ENCODE results near the gene CA12. TPM values are rescaled to one million over a fixed set of nuclear protein-coding genes. Genes with fewer than 3 reads are reported as not detected.

The CA12 gene
- polyA plus RNA-seq, 1 experiment: 61.4 TPM

DNA sequence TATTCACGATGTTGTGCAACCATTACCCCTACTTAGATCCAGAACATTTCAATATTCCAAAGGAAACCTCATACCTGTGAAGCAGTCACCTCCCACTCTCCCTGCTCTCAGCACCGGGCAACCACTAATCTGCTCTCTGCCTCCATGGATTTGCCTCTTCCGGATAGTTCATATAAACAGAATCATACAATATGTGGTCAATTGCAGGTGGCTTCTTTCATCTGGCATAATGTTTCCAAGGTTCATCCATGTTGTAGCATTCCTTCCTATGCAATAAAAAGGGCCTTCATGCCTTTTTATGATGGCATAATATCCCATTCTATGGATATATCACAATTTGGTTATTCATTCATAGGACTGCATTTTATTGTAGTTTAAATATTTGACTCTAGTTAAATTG lies 23.9 kb downstream of the CA12 start:
- Histone ChIP-seq H3K4me3 (ENCODE audit: low read depth, low read length) (no peak overlapping the region), H3K27ac (ENCODE audit: low read depth, low read length) (no peak overlapping the region), H3K9me3 (ENCODE audit: control insufficient read depth, insufficient read depth, low read length) (no peaks in the 10 kb centered on the region), H3K27me3 (ENCODE audit: control insufficient read depth, insufficient read depth, low read length) (no peaks in the 10 kb centered on the region)
- ChIA-PET CTCF (no interaction called here), POLR2A (no interaction called here)
- TF ChIP-seq, protein P1, sequence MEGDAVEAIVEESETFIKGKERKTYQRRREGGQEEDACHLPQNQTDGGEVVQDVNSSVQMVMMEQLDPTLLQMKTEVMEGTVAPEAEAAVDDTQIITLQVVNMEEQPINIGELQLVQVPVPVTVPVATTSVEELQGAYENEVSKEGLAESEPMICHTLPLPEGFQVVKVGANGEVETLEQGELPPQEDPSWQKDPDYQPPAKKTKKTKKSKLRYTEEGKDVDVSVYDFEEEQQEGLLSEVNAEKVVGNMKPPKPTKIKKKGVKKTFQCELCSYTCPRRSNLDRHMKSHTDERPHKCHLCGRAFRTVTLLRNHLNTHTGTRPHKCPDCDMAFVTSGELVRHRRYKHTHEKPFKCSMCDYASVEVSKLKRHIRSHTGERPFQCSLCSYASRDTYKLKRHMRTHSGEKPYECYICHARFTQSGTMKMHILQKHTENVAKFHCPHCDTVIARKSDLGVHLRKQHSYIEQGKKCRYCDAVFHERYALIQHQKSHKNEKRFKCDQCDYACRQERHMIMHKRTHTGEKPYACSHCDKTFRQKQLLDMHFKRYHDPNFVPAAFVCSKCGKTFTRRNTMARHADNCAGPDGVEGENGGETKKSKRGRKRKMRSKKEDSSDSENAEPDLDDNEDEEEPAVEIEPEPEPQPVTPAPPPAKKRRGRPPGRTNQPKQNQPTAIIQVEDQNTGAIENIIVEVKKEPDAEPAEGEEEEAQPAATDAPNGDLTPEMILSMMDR (IDR thresholded peaks at IDR 0.05; ENCODE audit: low read depth, low read length): no peak
- no peak for DNase-seq (ENCODE audit: low read depth, low spot score)

DNA sequence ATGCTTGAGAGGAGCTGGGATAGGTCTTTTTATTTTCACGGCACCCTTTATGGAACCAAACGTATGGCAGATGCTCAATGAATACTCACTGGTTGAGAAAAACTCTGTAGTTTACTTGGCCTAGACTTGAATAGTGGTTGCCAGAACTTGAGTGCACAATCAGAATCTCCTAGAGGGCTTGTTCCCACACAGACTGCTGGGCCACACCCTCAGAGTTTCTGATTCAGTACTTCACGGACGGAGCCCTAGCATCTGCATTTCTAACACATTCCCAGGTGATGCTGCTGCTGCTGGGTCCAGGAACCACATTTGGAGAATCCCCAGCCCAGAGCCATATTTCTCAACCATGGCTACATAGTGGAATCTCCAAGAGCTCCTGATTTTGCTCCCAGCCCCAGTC lies 24.6 kb downstream of the CA12 start:
- ChIA-PET CTCF (no interaction called here), POLR2A (no interaction called here)

DNA sequence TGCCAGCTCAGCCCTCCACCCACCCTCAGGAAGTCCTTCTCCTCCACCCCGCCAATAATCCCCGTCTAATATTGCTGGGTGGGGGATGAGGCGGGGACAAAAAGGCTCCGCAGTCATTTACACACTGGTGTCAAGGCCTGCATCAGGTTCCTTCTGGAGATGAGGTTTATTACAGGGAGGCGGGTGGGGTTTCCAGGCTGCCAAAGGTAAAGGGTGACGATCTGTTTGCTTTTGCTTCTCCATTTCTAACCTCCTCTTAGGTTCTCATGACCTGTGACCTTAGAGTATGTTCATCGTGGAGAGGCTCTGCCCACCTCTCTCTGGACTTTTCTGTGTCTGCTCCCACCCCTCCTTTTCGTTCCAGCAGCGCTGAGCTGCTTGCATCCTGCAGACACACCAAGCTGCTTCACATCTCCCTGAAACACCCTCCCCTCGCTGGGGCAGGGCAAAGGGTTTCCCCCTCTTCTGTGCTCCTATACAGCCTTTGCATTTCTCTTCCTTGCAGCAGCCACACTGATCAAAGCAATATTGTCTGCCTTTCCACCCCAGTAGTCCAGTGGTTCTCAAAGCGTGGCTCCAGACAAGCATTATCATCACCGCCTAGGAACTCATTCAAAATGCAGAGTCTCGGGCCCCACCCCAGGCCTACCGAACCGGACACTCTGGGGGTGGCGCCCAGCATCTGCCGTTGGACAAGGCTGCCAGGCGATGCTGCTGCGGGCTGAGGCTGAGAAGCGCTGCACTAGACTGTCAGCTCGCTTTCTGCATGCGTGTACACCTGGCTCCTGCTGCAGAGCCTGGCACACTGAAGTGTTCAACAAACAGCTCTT lies 26.6 kb downstream of the CA12 start:
- TF ChIP-seq, protein P1 (IDR thresholded peaks at IDR 0.05; ENCODE audit: low read depth, low read length): no peak
- POLR2A ChIA-PET: interaction anchor here (0.6 kb wide), 1 partner anchor 302 kb away, joined by 6 read pairs; no protein-coding TSS in a partner anchor

More for the DNA sequence above, 24.6 kb downstream of the CA12 start:
- H3K4me3 ChIP-seq (ENCODE audit: low read depth, low read length): no peak overlapping the region
- no peaks in the 10 kb centered on the region for H3K27me3 ChIP-seq (ENCODE audit: control insufficient read depth, insufficient read depth, low read length)
- no peaks in the 10 kb centered on the region for H3K9me3 ChIP-seq (ENCODE audit: control insufficient read depth, insufficient read depth, low read length)
- H3K27ac ChIP-seq (ENCODE audit: low read depth, low read length): no peak overlapping the region
- no peak for DNase-seq (ENCODE audit: low read depth, low spot score)
- TF ChIP-seq, protein P1 (IDR thresholded peaks at IDR 0.05; ENCODE audit: low read depth, low read length): no peak

DNA sequence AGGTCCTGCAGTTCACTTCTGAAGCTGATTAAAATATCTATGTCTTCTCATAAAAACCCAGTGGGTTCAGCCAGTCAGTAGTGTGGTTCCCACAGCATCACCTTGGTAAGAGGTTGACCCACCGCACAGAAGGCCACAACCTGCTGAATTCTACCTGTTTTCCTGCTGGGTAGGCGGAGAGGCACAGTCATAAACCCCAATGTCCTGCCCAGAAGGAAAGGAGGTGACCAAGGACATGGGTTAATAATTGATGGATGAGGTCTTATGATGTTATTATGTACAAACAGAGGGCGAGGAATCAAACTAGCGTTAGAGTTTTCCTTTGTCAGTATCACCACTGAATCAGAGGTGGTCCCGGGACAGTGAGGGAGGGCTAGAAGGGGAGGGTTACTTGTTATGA lies 27.8 kb downstream of the CA12 start:
- DNase-seq (ENCODE audit: low read depth, low spot score): no peak
- ChIA-PET CTCF (no interaction called here), POLR2A (no interaction called here)
- Histone ChIP-seq H3K4me3 (ENCODE audit: low read depth, low read length) (no peak overlapping the region), H3K27me3 (ENCODE audit: control insufficient read depth, insufficient read depth, low read length) (no peaks in the 10 kb centered on the region), H3K27ac (ENCODE audit: low read depth, low read length) (no peak overlapping the region), H3K9me3 (ENCODE audit: control insufficient read depth, insufficient read depth, low read length) (no peaks in the 10 kb centered on the region)
- TF ChIP-seq, protein P1 (IDR thresholded peaks at IDR 0.05; ENCODE audit: low read depth, low read length): no peak

More for the DNA sequence above, 26.6 kb downstream of the CA12 start:
- H3K4me3 ChIP-seq (ENCODE audit: low read depth, low read length): no peak overlapping the region
- H3K27me3 ChIP-seq (ENCODE audit: control insufficient read depth, insufficient read depth, low read length): no peaks in the 10 kb centered on the region
- no peak for DNase-seq (ENCODE audit: low read depth, low spot score)
- no peak overlapping the region for H3K27ac ChIP-seq (ENCODE audit: low read depth, low read length)
- CTCF ChIA-PET: no interaction called here
- H3K9me3 ChIP-seq (ENCODE audit: control insufficient read depth, insufficient read depth, low read length): no peaks in the 10 kb centered on the region

DNA sequence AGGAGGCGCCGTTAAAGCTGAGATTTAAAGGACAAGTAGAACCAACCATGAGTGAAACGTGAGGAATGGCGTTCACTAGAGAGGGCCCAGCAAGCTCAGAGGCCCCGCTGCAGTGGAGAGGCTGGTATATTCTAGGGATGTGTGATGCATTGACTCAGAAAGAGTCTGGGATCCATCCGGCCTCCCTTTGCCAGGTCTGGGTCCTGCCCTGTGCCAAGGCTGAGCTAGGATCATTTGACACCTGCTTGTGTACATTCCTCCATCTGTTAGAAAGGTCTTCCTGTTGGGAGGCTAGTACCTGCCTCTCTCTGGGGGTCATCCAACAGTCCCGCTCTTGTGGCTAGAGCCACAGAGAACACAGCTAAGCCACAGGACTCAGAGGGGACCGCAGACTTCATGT lies 28.4 kb downstream of the CA12 start:
- no peak overlapping the region for H3K27ac ChIP-seq (ENCODE audit: low read depth, low read length)
- no peaks in the 10 kb centered on the region for H3K27me3 ChIP-seq (ENCODE audit: control insufficient read depth, insufficient read depth, low read length)
- TF ChIP-seq, protein P1 (IDR thresholded peaks at IDR 0.05; ENCODE audit: low read depth, low read length): no peak
- ChIA-PET POLR2A (interaction anchor here (0.5 kb wide), 1 partner anchor 11 kb away, joined by 7 read pairs; no protein-coding TSS in a partner anchor), CTCF (no interaction called here)
- DNase-seq (ENCODE audit: low read depth, low spot score): no peak
- H3K4me3 ChIP-seq (ENCODE audit: low read depth, low read length): no peak overlapping the region
- no peaks in the 10 kb centered on the region for H3K9me3 ChIP-seq (ENCODE audit: control insufficient read depth, insufficient read depth, low read length)
